Measurements from ENCODE around the gene TREML2. TPM values are rescaled to one million over a fixed set of nuclear protein-coding genes. Genes with fewer than 3 reads are reported as not detected.

The TREML2 gene
- total RNA-seq, 1 donor, result not detected

- TF ChIP-seq CTCF (IDR thresholded peaks at IDR 0.05; ENCODE audit: extremely low read depth, low read depth, low read length), result no peak
- peaks cover 26% of the 10 kb centered on the region for H3K27me3 ChIP-seq (ENCODE audit: insufficient read depth, low read length)
Measured at GRCh38 chr6:41239467-41240159, 38.7 kb upstream of the TREML2 start.

GRCh38 chr6:41237128-41237527 is 36.2 kb upstream of the TREML2 start:
- TF ChIP-seq CTCF (IDR thresholded peaks at IDR 0.05; ENCODE audit: extremely low read depth, low read depth, low read length), result no peak
- Histone ChIP-seq H3K4me1 (ENCODE audit: insufficient read depth, low read length) (no peaks in the 10 kb centered on the region), H3K27ac (ENCODE audit: low read depth, low read length) (no peak overlapping the region), H3K36me3 (ENCODE audit: insufficient read depth, low read length) (no peaks in the 10 kb centered on the region), H3K79me2 (ENCODE audit: insufficient read depth, low read length) (no peaks in the 10 kb centered on the region), H3K9me3 (ENCODE audit: low read depth, low read length) (no peaks in the 10 kb centered on the region), H3K4me2 (ENCODE audit: insufficient read depth, low read length) (no peak overlapping the region), H2AFZ (ENCODE audit: low read length) (no peak overlapping the region), H3K27me3 (ENCODE audit: insufficient read depth, low read length) (peaks cover 26% of the 10 kb centered on the region), H3K4me3 (ENCODE audit: insufficient read depth, low read length) (no peak overlapping the region), H4K20me1 (ENCODE audit: insufficient read depth, low read length) (no peaks in the 10 kb centered on the region)
- DNase-seq (ENCODE audit: insufficient read length, low spot score, missing footprints), result no peak

More at GRCh38 chr6:41239467-41240159, 38.7 kb upstream of the TREML2 start:
- H3K4me3 ChIP-seq (ENCODE audit: insufficient read depth, low read length), result no peak overlapping the region
- no peak overlapping the region for H2AFZ ChIP-seq (ENCODE audit: low read length)
- H3K9me3 ChIP-seq (ENCODE audit: low read depth, low read length), result no peaks in the 10 kb centered on the region
- H4K20me1 ChIP-seq (ENCODE audit: insufficient read depth, low read length), result no peaks in the 10 kb centered on the region
- H3K4me1 ChIP-seq (ENCODE audit: insufficient read depth, low read length), result no peaks in the 10 kb centered on the region
- no peak for DNase-seq (ENCODE audit: insufficient read length, low spot score, missing footprints)
- no peak overlapping the region for H3K4me2 ChIP-seq (ENCODE audit: insufficient read depth, low read length)
- no peaks in the 10 kb centered on the region for H3K79me2 ChIP-seq (ENCODE audit: insufficient read depth, low read length)
- H3K27ac ChIP-seq (ENCODE audit: low read depth, low read length), result no peak overlapping the region
- H3K36me3 ChIP-seq (ENCODE audit: insufficient read depth, low read length), result no peaks in the 10 kb centered on the region

GRCh38 chr6:41236276-41236675 is 35.3 kb upstream of the TREML2 start:
- H2AFZ ChIP-seq (ENCODE audit: low read length), result no peak overlapping the region
- H3K27me3 ChIP-seq (ENCODE audit: insufficient read depth, low read length), result peaks cover 21% of the 10 kb centered on the region
- H4K20me1 ChIP-seq (ENCODE audit: insufficient read depth, low read length), result no peaks in the 10 kb centered on the region
- H3K27ac ChIP-seq (ENCODE audit: low read depth, low read length), result no peak overlapping the region
- no peaks in the 10 kb centered on the region for H3K9me3 ChIP-seq (ENCODE audit: low read depth, low read length)
- TF ChIP-seq CTCF (IDR thresholded peaks at IDR 0.05; ENCODE audit: extremely low read depth, low read depth, low read length), result no peak
- H3K4me3 ChIP-seq (ENCODE audit: insufficient read depth, low read length), result no peak overlapping the region
- H3K4me1 ChIP-seq (ENCODE audit: insufficient read depth, low read length), result no peaks in the 10 kb centered on the region
- H3K36me3 ChIP-seq (ENCODE audit: insufficient read depth, low read length), result no peaks in the 10 kb centered on the region
- no peak for DNase-seq (ENCODE audit: insufficient read length, low spot score, missing footprints)
- H3K4me2 ChIP-seq (ENCODE audit: insufficient read depth, low read length), result no peak overlapping the region
- no peaks in the 10 kb centered on the region for H3K79me2 ChIP-seq (ENCODE audit: insufficient read depth, low read length)

- H3K36me3 ChIP-seq (ENCODE audit: insufficient read depth, low read length), result no peaks in the 10 kb centered on the region
- no peak for TF ChIP-seq CTCF (IDR thresholded peaks at IDR 0.05; ENCODE audit: extremely low read depth, low read depth, low read length)
- H3K27me3 ChIP-seq (ENCODE audit: insufficient read depth, low read length), result no peaks in the 10 kb centered on the region
- H3K4me1 ChIP-seq (ENCODE audit: insufficient read depth, low read length), result no peaks in the 10 kb centered on the region
- no peak for DNase-seq (ENCODE audit: insufficient read length, low spot score, missing footprints)
- H3K4me3 ChIP-seq (ENCODE audit: insufficient read depth, low read length), result no peak overlapping the region
- H3K79me2 ChIP-seq (ENCODE audit: insufficient read depth, low read length), result no peaks in the 10 kb centered on the region
- no peaks in the 10 kb centered on the region for H3K9me3 ChIP-seq (ENCODE audit: low read depth, low read length)
- no peaks in the 10 kb centered on the region for H4K20me1 ChIP-seq (ENCODE audit: insufficient read depth, low read length)
- no peak overlapping the region for H3K27ac ChIP-seq (ENCODE audit: low read depth, low read length)
- H3K4me2 ChIP-seq (ENCODE audit: insufficient read depth, low read length), result no peak overlapping the region
- no peak overlapping the region for H2AFZ ChIP-seq (ENCODE audit: low read length)
Measured at GRCh38 chr6:41232667-41233066, 31.7 kb upstream of the TREML2 start.

All from osteoblast (primary cell).